Thoracic aorta (tissue), 2 donors: ENCODE measurements around the gene HOXA10. TPM values are rescaled to one million over a fixed set of nuclear protein-coding genes. Genes with fewer than 3 reads are reported as not detected.
A peak's percentile ranks its signal among the peaks of the same experiment; 100 is the strongest.

Experiments
- ATAC-seq: fragments of 150-250 bp; one replicate; pipeline ENCODE4 v1.8.0; 2017; ENCODE audit warnings: low read depth; ENCODE audit not compliant: insufficient number of reproducible peaks, low FRiP score
- DNase-seq: peaks from one replicate; pipeline ENCODE4 v3.0.0-alpha.2; 2020; ENCODE audit warnings: low spot score
- H3K27ac ChIP-seq, 2 donors: fragments of 200-600 bp; sonication (generic); 1 replicate in 1 of 2; 2 replicates in 1 of 2; pipeline ENCODE4 v1.5.1; 2016; ENCODE audit warnings: mild to moderate bottlenecking in 2 of 2, moderate library complexity in 2 of 2
- H3K27me3 ChIP-seq: fragments of 200-600 bp; sonication (generic); replicated peaks from 2 replicates; pipeline ENCODE4 v1.6.0; 2016; ENCODE audit warnings: mild to moderate bottlenecking; ENCODE audit not compliant: insufficient read depth
- H3K36me3 ChIP-seq: fragments of 200-600 bp; sonication (generic); one replicate; pipeline ENCODE4 v1.5.1; 2016
- H3K4me1 ChIP-seq, 2 donors: fragments of 200-600 bp; sonication (generic); 1 replicate in 1 of 2; 2 replicates in 1 of 2; pipeline versions ENCODE4 v1.5.1 to v1.6.0; 2016; ENCODE audit warnings: low read depth in 2 of 2, mild to moderate bottlenecking in 1 of 2; ENCODE audit not compliant: control insufficient read depth in 1 of 2
- H3K4me3 ChIP-seq: fragments of 200-600 bp; sonication (generic); 2 replicates; pipeline ENCODE4 v1.5.1; 2016; ENCODE audit warnings: mild to moderate bottlenecking
- H3K9me3 ChIP-seq: fragments of 200-600 bp; sonication (generic); 2 replicates; pipeline ENCODE4 v1.5.1; 2016
- CTCF ChIP-seq: fragments of 200-600 bp; sonication (generic); IDR thresholded peaks from one replicate; pipeline ENCODE4 v1.5.1; 2019; ENCODE audit warnings: antibody characterized with exemption
- total RNA-seq, 2 donors: library from RNA; depleted of rRNA; stranded (reverse); fragments of >200 nt; gene quantifications; one replicate each; pipeline versions ENCODE4 v1.1.0 to v1.2.3, GENCODE V29; 2016

HOXA10 gene
- total RNA-seq, 2 donors from 2014 or later = 0.81 TPM; not detected in 1

GRCh38 chr7:27196287-27196767, 22.2 kb upstream of the HOXA10 start:
- ATAC-seq = no peak
- peak; percentile 71 for TF ChIP-seq CTCF
- DNase-seq = peak; percentile 58
- H3K27ac ChIP-seq = no peak overlapping the region
- no peaks in the 10 kb centered on the region for H3K36me3 ChIP-seq
- peaks cover 69% of the 10 kb centered on the region for H3K27me3 ChIP-seq
- no peak overlapping the region for H3K4me3 ChIP-seq
- no peaks in the 10 kb centered on the region for H3K9me3 ChIP-seq
- peaks cover 21 to 35% of the 10 kb centered on the region in 2 donors for H3K4me1 ChIP-seq

DNA sequence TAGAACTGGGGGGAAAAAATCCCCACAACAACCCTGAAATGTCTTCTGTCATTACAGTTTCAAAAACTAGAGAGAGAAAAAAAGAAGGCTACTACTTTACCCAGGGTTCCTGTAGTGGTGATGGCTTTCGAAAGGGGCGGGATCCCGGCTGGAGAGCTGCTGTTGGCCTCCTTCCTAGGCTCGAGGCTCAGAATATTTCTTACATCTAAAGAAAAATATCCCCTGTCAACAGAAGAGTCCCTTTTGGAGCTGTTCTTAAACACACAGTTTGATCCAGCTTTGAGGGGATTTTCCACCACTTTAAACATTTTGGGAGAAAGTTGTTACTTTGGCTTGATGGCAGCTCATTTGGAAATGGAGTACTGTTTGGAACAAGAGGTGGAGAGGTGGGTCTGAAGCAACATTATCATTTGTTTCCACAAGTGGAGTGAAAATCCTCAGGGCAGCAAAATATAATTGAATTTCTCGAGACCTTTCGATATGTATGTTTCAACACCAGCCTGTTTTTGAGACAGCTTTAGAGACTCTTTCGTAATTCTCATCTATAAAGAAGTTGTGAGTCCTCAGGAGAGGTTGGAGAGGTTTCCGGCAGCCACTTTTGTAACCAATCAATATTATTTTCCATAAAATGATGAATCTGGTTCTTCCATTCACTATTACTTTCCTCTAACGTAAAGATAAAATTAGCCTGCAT, 20.7 kb upstream of the HOXA10 start:
- H3K4me3 ChIP-seq = no peak overlapping the region
- TF ChIP-seq CTCF = no peak
- no peak for DNase-seq

DNA sequence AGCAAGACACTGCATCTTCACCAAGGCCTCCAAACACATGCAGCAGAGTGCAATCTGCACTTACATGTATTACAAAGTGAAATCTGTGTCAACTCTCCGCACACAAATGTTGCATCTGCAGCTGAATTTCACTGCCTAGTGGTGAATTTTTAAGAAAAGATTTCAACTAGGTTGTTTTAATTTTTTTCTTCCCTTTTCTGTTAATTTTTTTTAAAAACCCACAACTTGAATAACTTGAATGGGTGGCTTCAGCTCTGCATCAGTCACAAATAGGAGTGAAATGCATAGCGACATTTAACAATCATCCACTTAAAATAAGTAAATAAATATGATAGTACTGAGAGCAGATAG, 19.9 kb upstream of the HOXA10 start:
- TF ChIP-seq CTCF = no peak
- Histone ChIP-seq H3K27me3 (peaks cover 59% of the 10 kb centered on the region), H3K27ac (no peak overlapping the region), H3K9me3 (no peaks in the 10 kb centered on the region), H3K4me1 (peaks cover 13 to 18% of the 10 kb centered on the region in 2 donors), H3K36me3 (no peaks in the 10 kb centered on the region), H3K4me3 (no peak overlapping the region)
- no peak for DNase-seq
- no peak for ATAC-seq

More for the DNA sequence above, 20.7 kb upstream of the HOXA10 start:
- peaks cover 11 to 20% of the 10 kb centered on the region in 2 donors for H3K4me1 ChIP-seq
- H3K27me3 ChIP-seq = peaks cover 60% of the 10 kb centered on the region
- no peak overlapping the region for H3K27ac ChIP-seq
- no peak for ATAC-seq
- no peaks in the 10 kb centered on the region for H3K36me3 ChIP-seq
- no peaks in the 10 kb centered on the region for H3K9me3 ChIP-seq

- DNase-seq (no peak), ATAC-seq (no peak)
- Histone ChIP-seq H3K27me3 (peaks cover 54% of the 10 kb centered on the region), H3K4me1 (peaks cover 16 to 21% of the 10 kb centered on the region in 2 donors), H3K27ac (no peak overlapping the region), H3K9me3 (no peaks in the 10 kb centered on the region), H3K4me3 (peak overlapping the region; percentile 53), H3K36me3 (no peaks in the 10 kb centered on the region)
- TF ChIP-seq CTCF = no peak
These were observed 19.3 kb upstream of the HOXA10 start for GRCh38 chr7:27193335-27194001.

- Histone ChIP-seq H3K27me3 (peaks cover 53% of the 10 kb centered on the region), H3K36me3 (no peaks in the 10 kb centered on the region), H3K4me1 (peaks cover 22 to 28% of the 10 kb centered on the region in 2 donors), H3K4me3 (peak overlapping the region; percentile 53), H3K27ac (no peak overlapping the region), H3K9me3 (no peaks in the 10 kb centered on the region)
- DNase-seq = no peak
- ATAC-seq = no peak
- TF ChIP-seq CTCF = no peak
These were observed 18.6 kb upstream of the HOXA10 start for GRCh38 chr7:27192546-27193334.
